ENCODE results near the gene OLFML2B.

- TF ChIP-seq CTCF (conservative IDR thresholded peaks at IDR 0.05) (no peak), EZH2 (IDR thresholded peaks at IDR 0.05; ENCODE audit: low read depth) (no peak)
Observed at GRCh38 chr1:161983725-161984124, 39.9 kb downstream of the OLFML2B start.

Measured in PC-9 (cell line).